HEK293 (cell line): ENCODE measurements around the gene ANKRD40CL.

Experiments
- CTCF ChIP-seq: fragments of 450-650 bp; formaldehyde crosslinking; IDR thresholded peaks from 2 replicates; pipeline ENCODE4 v1.5.1; 2016; ENCODE audit warnings: missing biosample characterization, missing genetic modification characterization
- EGR2 ChIP-seq: fragments of 450-650 bp; formaldehyde crosslinking; IDR thresholded peaks from 2 replicates; pipeline ENCODE4 v1.5.1; 2016; ENCODE audit warnings: low read depth, missing biosample characterization, missing genetic modification characterization
- ELK4 ChIP-seq: IDR thresholded peaks from 2 replicates; pipeline ENCODE4 v1.6.1; 2011; ENCODE audit warnings: mild to moderate bottlenecking, low read depth, low read length, borderline replicate concordance
- KLF8 ChIP-seq: fragments of 450-650 bp; formaldehyde crosslinking; IDR thresholded peaks from 2 replicates; pipeline ENCODE4 v1.5.1; 2016; ENCODE audit warnings: missing biosample characterization, missing genetic modification characterization
- YY1 ChIP-seq: fragments of 450-650 bp; formaldehyde crosslinking; IDR thresholded peaks from 2 replicates; pipeline ENCODE4 v1.5.1; 2018; ENCODE audit warnings: missing biosample characterization, missing genetic modification characterization
- ZBTB44 ChIP-seq: fragments of 450-650 bp; IDR thresholded peaks from 2 replicates; pipeline ENCODE4 v1.5.1; 2018; ENCODE audit warnings: missing biosample characterization, mild to moderate bottlenecking, missing genetic modification characterization
- ZNF138 ChIP-seq: fragments of 450-650 bp; formaldehyde crosslinking; IDR thresholded peaks from 2 replicates; pipeline ENCODE4 v1.5.1; 2016; ENCODE audit warnings: missing biosample characterization, missing genetic modification characterization, borderline replicate concordance
- ZNF274 ChIP-seq, 2 experiments: fragments of 200-500 bp in 1 of 2; fragments of 450-650 bp in 1 of 2; sonication (Bioruptor generic) in 1 of 2; formaldehyde crosslinking in 1 of 2; IDR thresholded peaks; 2 replicates each; pipeline versions ENCODE4 v1.5.1 to v1.6.1; 2014 to 2016; ENCODE audit warnings: borderline replicate concordance in 1 of 2, inconsistent platforms in 1 of 2, low read length in 1 of 2, missing biosample characterization in 1 of 2, missing genetic modification characterization in 1 of 2
- ZNF48 ChIP-seq: fragments of 450-650 bp; formaldehyde crosslinking; IDR thresholded peaks from 2 replicates; pipeline ENCODE4 v1.5.1; 2016; ENCODE audit warnings: missing biosample characterization, missing genetic modification characterization
- ZNF704 ChIP-seq: fragments of 450-650 bp; formaldehyde crosslinking; IDR thresholded peaks from 2 replicates; pipeline ENCODE4 v1.5.1; 2016; ENCODE audit warnings: missing biosample characterization, missing genetic modification characterization
- ZNF777 ChIP-seq: fragments of 450-650 bp; formaldehyde crosslinking; IDR thresholded peaks from 2 replicates; pipeline ENCODE4 v1.5.1; 2017; ENCODE audit warnings: missing biosample characterization, missing genetic modification characterization, borderline replicate concordance
- ZSCAN18 ChIP-seq: fragments of 450-650 bp; formaldehyde crosslinking; IDR thresholded peaks from 2 replicates; pipeline ENCODE4 v1.5.1; 2016; ENCODE audit warnings: missing biosample characterization, missing genetic modification characterization
- ZSCAN30 ChIP-seq: fragments of 450-650 bp; IDR thresholded peaks from 2 replicates; pipeline ENCODE4 v1.5.1; 2018; ENCODE audit warnings: missing biosample characterization, mild to moderate bottlenecking, missing genetic modification characterization, moderate library complexity
- ZSCAN4 ChIP-seq: fragments of 450-650 bp; formaldehyde crosslinking; IDR thresholded peaks from 2 replicates; pipeline ENCODE4 v1.5.1; 2017; ENCODE audit warnings: missing biosample characterization, missing genetic modification characterization

- TF ChIP-seq CTCF (no peak), ZNF48 (tag by site-specific recombination) (no peak), KLF8 (tag by site-specific recombination) (no peak), ZSCAN30 (no peak), ZSCAN4 (tag by site-specific recombination) (no peak), ELK4 (no peak), ZNF704 (tag by site-specific recombination) (no peak), ZNF274 (IDR thresholded peaks at IDR 0.05; ENCODE audit: low read length) (no peak), ZNF274 (tag by site-specific recombination; IDR thresholded peaks at IDR 0.05; ENCODE audit: borderline replicate concordance) (no peak), ZNF777 (tag by site-specific recombination) (no peak), EGR2 (tag by site-specific recombination) (peak; percentile 77), ZBTB44 (tag by site-specific recombination) (no peak), YY1 (no peak), ZNF138 (tag by site-specific recombination) (no peak), ZSCAN18 (tag by site-specific recombination) (no peak)
Measured at GRCh38 chr17:50774225-50774803, 7.0 kb upstream of the ANKRD40CL start.
